ENCODE results near the gene PIEZO2. TPM values are rescaled to one million over a fixed set of nuclear protein-coding genes. Genes with fewer than 3 reads are reported as not detected.
A peak's percentile ranks its signal among the peaks of the same experiment; 100 is the strongest.
"Not testable (repeated sequence)": the region's sequence is repeated elsewhere in the genome, so short reads cannot be mapped to it uniquely, and the experiment has no call there.

PIEZO2 gene
- polyA plus RNA-seq, 1 donor: 23.7 TPM

GRCh38 chr18:10680271-10680596 lies 469.1 kb downstream of the PIEZO2 start:
- no peak for DNase-seq

GRCh38 chr18:10679557-10680270 lies 469.7 kb downstream of the PIEZO2 start:
- DNase-seq: no peak

GRCh38 chr18:10671441-10671840 lies 477.9 kb downstream of the PIEZO2 start:
- no peak for DNase-seq

DNA sequence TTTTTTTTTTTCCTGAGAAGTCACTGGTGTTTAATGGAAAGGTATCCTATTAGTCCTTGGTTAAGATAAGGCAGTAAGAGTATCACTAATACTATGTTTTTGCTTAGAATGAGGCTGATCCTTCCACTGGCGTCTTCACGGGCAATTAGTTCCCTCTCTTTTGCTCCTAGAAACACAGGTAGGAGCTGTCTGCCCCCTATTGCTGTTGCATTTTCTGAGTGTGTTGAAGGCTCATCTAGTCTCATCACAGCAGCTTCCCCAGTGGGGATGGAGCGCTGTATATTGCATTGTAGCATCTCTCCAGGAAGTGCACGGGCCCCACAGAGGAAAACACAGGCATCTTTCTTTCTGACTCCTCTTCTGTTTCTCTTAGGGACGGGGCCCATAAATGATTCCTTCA lies 478.5 kb downstream of the PIEZO2 start:
- DNase-seq: no peak

- DNase-seq: no peak
Measured at GRCh38 chr18:10669441-10670100, 479.8 kb downstream of the PIEZO2 start.

GRCh38 chr18:10663750-10664149 lies 485.6 kb downstream of the PIEZO2 start:
- DNase-seq: no peak

DNA sequence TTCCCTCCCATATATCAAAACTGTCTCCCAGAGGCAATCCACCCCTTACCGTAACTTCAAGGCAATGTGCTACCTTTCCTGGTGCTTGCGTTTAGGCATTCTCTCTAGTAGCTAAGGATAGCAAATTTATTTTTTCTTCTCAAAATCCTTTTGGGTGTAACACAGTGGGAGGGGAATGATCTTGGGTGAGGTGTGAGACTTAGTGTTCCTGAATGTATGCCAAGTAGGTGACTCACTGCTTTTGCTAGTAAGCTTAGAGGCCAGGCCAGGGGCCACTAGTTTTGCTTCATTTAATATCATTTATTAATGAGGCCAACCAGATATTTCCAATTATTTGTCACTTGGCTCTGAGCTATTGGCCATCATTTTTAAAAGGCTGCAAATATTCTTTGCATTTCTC lies 488.1 kb downstream of the PIEZO2 start:
- no peak for DNase-seq

- DNase-seq: peak; percentile 34
Measured at GRCh38 chr18:10660179-10660884, 489.0 kb downstream of the PIEZO2 start.

GRCh38 chr18:10659594-10659993 lies 489.8 kb downstream of the PIEZO2 start:
- no peak for DNase-seq

DNA sequence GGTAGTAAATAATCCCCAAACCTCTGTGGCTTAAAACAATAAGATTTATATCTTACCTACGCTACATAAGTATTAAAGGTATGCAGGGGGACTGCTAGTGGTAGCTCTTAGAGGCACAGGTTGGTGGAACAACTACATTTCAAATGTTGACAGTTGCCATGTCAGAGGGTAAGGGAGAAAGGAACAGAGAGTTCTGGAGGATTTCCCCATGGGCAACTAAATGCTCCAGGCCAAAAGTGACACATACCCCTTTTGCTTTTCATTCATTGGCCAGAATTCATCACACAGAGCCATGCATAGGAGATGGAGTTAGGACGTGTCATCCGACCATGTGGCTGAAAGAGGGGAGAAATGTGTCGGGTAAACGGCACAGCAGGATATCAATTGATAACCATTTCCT lies 490.4 kb downstream of the PIEZO2 start:
- DNase-seq: no peak

GRCh38 chr18:10644003-10644402 lies 505.4 kb downstream of the PIEZO2 start:
- not testable (repeated sequence) for DNase-seq

GRCh38 chr18:10642915-10643524 lies 506.3 kb downstream of the PIEZO2 start:
- not testable (repeated sequence) for DNase-seq

DNA sequence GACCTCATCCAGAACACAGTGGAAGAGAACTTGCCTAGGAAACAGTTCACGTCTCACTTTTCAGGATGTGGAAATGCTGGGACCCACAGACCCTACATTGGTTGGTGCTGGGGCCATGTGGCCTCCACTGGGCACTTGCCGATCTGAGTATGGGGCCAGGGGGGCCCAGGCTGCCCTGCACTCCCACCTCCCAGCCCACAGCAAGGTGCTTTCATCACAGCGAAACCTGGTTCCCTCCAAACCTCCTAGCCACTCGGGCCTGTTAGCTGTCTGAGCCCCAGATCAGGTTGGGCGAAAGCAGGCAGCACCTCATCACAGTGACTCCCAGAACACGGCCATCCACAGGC lies 510.9 kb downstream of the PIEZO2 start:
- not testable (repeated sequence) for DNase-seq

DNA sequence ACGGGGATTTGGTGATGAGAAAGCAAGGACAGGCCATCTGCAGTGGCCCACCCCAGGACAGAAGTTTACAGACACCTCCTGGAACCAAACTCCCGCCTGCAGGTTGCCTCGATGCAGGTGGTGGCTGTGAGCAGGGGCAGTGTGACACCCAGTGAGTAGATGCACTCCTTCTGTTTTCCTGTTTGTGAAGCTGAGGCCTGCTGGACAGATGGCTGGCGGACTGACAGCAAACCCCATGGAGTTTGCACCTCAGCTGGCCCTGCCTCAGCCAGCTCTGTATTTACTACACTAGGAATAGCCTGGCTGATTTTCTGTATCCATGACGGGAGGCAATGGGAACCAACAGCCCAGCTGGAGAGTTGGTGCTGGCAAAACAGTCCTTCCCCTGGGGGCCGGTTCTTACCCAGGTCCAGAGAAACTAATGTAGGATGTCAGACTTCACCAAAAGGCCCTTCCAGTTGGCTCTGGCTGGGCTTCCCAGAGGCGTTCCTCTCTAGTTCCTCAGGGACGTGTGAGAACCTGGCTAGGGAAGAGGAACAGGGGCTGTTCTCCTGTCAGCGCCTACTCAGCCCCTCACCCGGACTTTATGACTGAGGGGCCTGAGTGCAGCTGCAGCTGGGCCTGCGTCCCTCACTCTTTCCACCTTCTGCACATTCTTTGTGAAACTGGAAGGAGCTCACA lies 511.4 kb downstream of the PIEZO2 start:
- not testable (repeated sequence) for DNase-seq

DNA sequence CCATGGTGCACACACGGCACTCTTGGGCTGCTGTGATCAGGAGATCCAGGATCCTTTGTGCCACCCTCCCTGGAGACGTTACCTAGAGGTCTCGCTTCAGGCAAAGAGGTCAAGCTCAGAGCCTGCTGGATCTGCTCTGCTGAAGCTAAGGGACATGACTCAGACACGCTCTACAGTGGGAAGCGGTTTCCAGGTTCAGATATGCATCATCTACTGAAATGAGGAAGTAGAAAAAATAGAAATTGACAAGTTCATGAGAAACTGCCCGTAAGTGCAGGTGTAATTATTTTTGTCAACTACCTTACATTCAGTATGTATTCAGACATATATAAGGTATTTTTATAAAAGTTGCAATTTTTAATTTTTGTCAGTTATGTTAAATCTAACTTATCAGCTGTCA lies 520.3 kb downstream of the PIEZO2 start:
- not testable (repeated sequence) for DNase-seq

DNA sequence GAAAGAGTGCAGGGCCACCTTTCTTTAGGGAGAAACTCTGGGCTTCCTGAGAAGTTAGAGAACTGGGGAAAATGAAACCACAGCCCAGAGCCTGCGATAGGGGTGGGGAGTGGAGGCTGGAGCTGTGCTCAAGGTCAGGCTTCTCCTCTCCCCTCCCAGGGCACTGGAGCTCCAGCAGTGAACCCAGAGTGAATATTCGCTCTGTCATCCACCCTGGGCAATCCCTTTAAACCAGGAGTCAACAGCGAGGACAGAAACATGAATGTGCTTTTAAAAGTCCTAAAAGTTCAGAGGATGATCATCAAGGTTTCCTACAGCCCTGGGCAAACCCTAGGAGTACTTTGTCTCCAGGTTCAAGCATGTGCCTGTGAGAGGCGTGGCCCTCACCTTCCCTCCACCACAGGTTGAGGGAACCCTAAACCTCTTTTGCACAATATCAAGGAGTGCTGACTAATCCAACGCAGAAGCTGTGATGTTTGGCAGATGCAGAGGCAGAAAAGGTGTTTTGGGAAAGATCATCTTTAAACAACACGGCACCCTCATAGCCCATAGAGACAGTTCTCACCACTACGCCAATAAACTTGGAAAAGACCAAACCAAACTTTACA lies 522.7 kb downstream of the PIEZO2 start:
- not testable (repeated sequence) for DNase-seq

- DNase-seq: not testable (repeated sequence)
Measured at GRCh38 chr18:10623606-10624005, 525.8 kb downstream of the PIEZO2 start.

GRCh38 chr18:10622982-10623381 lies 526.4 kb downstream of the PIEZO2 start:
- DNase-seq: not testable (repeated sequence)

GRCh38 chr18:10620670-10621329 lies 528.6 kb downstream of the PIEZO2 start:
- not testable (repeated sequence) for DNase-seq

Measured in left kidney (tissue), 2 donors.